Sigmoid colon (tissue), 7 donors: ENCODE measurements around the gene CPSF4. TPM values are rescaled to one million over a fixed set of nuclear protein-coding genes. Genes with fewer than 3 reads are reported as not detected.
"Not testable (repeated sequence)": the region's sequence is repeated elsewhere in the genome, so short reads cannot be mapped to it uniquely, and the experiment has no call there.

Experiments used
- DNase-seq: peaks from one replicate; pipeline ENCODE4 v3.0.0-alpha.2; 2019
- H3K27ac ChIP-seq, 4 donors: fragments of 200-600 bp; sonication (generic); one replicate each; pipeline ENCODE4 v1.5.1; 2016 to 2019; ENCODE audit warnings: mild to moderate bottlenecking in 1 of 4
- H3K27me3 ChIP-seq, 3 donors: fragments of 200-600 bp; sonication (generic); one replicate each; pipeline ENCODE4 v1.5.1; 2019; ENCODE audit warnings: mild to moderate bottlenecking in 1 of 3
- H3K36me3 ChIP-seq, 4 donors: fragments of 200-600 bp; sonication (generic); one replicate each; pipeline ENCODE4 v1.5.1; 2016 to 2019
- H3K4me1 ChIP-seq, 4 donors: fragments of 200-600 bp; sonication (generic); one replicate each; pipeline ENCODE4 v1.5.1; 2017 to 2019
- H3K4me3 ChIP-seq, 4 donors: fragments of 200-600 bp; sonication (generic); one replicate each; pipeline ENCODE4 v1.5.1; 2017 to 2019; ENCODE audit warnings: mild to moderate bottlenecking in 2 of 4, moderate library complexity in 1 of 4
- H3K9me3 ChIP-seq, 4 donors: fragments of 200-600 bp in 3 of 4; sonication (generic) in 3 of 4; one replicate each; pipeline versions ENCODE4 v1.5.1 to v1.6.1; 2013 to 2019
- CTCF ChIP-seq, 4 experiments: fragments of 450-650 bp in 3 of 4; fragments of 200-600 bp in 1 of 4; IDR thresholded peaks; one replicate each; pipeline ENCODE4 v1.5.1; 2016 to 2019; ENCODE audit warnings: antibody characterized with exemption in 4 of 4, mild to moderate bottlenecking in 3 of 4, moderate library complexity in 2 of 4
- EP300 ChIP-seq, 4 donors: sonication (generic); formaldehyde crosslinking; IDR thresholded peaks; one replicate each; pipeline ENCODE4 v1.6.1; 2017; ENCODE audit warnings: antibody characterized with exemption in 4 of 4
- POLR2A ChIP-seq, 2 donors: fragments of 450-650 bp; IDR thresholded peaks; one replicate each; pipeline ENCODE4 v1.6.1; 2016; ENCODE audit warnings: antibody characterized with exemption in 2 of 2, mild to moderate bottlenecking in 2 of 2, moderate library complexity in 2 of 2
- POLR2AphosphoS5 ChIP-seq, 4 donors: sonication (generic); formaldehyde crosslinking; IDR thresholded peaks; one replicate each; pipeline ENCODE4 v1.6.1; 2017; ENCODE audit warnings: antibody characterized with exemption in 4 of 4
- WGBS, 2 donors: extraction: QIAGEN DNeasy Blood & Tissue Kit; methylation state at CpG; one replicate each; pipeline ENCODE4 v1.1.7; 2013; 5-methylcytosine and 5-hydroxymethylcytosine counted together
- intact Hi-C: fragments of 100-400 bp; cut with DNase I; formaldehyde crosslinking; loops from one replicate; pipeline ENCODE4 v1.15.1; 2023
- polyA plus RNA-seq, 3 donors: library from polyadenylated mRNA; stranded (reverse); fragments of 200-250 nt; gene quantifications; one replicate each; pipeline ENCODE4 v1.2.3, GENCODE V29; 2013
- total RNA-seq, 4 donors: library from RNA; depleted of rRNA; stranded (reverse); fragments of >200 nt; gene quantifications; one replicate each; pipeline ENCODE4 v1.1.0, GENCODE V29; 2016
- donor health status: healthy with polysubstance abuse.
- donor health status: Bipolar disorder and iron deficiency.
- donor health status: healthy.

The CPSF4 gene
- total and polyA plus RNA-seq, 7 donors = 12.7 to 32.3 (median 28.0) TPM

- H3K27me3 ChIP-seq = no peaks in the 10 kb centered on the region
- peak overlapping the region; percentile 95 to 99 (median 96) for H3K27ac ChIP-seq
- H3K4me1 ChIP-seq = peaks cover 0 to 45% (median 43%) of the 10 kb centered on the region in 4 donors
- peak overlapping the region; percentile 80 to 99 (median 96) for H3K4me3 ChIP-seq
- 27 to 37% methylated on average over 3 of the region's 3 CpGs for WGBS, 2 donors
- DNase-seq = no peak
- peaks cover 0 to 47% (median 30%) of the 10 kb centered on the region in 4 donors for H3K36me3 ChIP-seq
- no peak for TF ChIP-seq CTCF (IDR thresholded peaks at IDR 0.05)
- TF ChIP-seq POLR2A (IDR thresholded peaks at IDR 0.05) = no peak
- H3K9me3 ChIP-seq = no peaks in the 10 kb centered on the region
- intact Hi-C loops = loop anchor here (2.0 to 5.0 kb wide), 2 partner anchors 267 to 1832 kb away; no protein-coding TSS in a partner anchor
Observed at GRCh38 chr7:99409806-99410205, 28.9 kb upstream of the CPSF4 start.

- Histone ChIP-seq H3K9me3 (no peaks in the 10 kb centered on the region), H3K27ac (no peak overlapping the region), H3K4me1 (peaks cover 0 to 39% (median 36%) of the 10 kb centered on the region in 4 donors), H3K36me3 (peaks cover 0 to 55% (median 34%) of the 10 kb centered on the region in 4 donors), H3K27me3 (no peaks in the 10 kb centered on the region), H3K4me3 (no peak overlapping the region)
- TF ChIP-seq EP300 (IDR thresholded peaks at IDR 0.05) = no peak
- TF ChIP-seq CTCF (IDR thresholded peaks at IDR 0.05) = no peak
- TF ChIP-seq POLR2A (IDR thresholded peaks at IDR 0.05) = no peak
- TF ChIP-seq POLR2AphosphoS5 (IDR thresholded peaks at IDR 0.05) = no peak
- intact Hi-C loops = no loop called here
- WGBS, 2 donors = 93 to 96% methylated on average over 2 of the region's 2 CpGs
- DNase-seq = no peak
Observed at GRCh38 chr7:99410635-99411034, 28.1 kb upstream of the CPSF4 start.

GRCh38 chr7:99415513-99416127, 23.1 kb upstream of the CPSF4 start:
- intact Hi-C loops, H3K4me3 ChIP-seq, H3K27ac ChIP-seq, H3K9me3 ChIP-seq, H3K4me1 ChIP-seq, H3K27me3 ChIP-seq: not testable (repeated sequence)
- TF ChIP-seq CTCF (IDR thresholded peaks at IDR 0.05) (peak; percentile 19 to 64 (median 43)), POLR2AphosphoS5 (IDR thresholded peaks at IDR 0.05) (peak in 1 of 4 donors; percentile 21)
- 49 to 75% methylated on average over 17 of the region's 17 CpGs for WGBS, 2 donors
- DNase-seq = peak; percentile 80
- peaks cover 48 to 99% (median 76%) of the 10 kb centered on the region in 4 donors for H3K36me3 ChIP-seq

- H3K4me1 ChIP-seq = no peaks in the 10 kb centered on the region
- H3K27me3 ChIP-seq = no peaks in the 10 kb centered on the region
- no peak overlapping the region for H3K27ac ChIP-seq
- TF ChIP-seq POLR2AphosphoS5 (IDR thresholded peaks at IDR 0.05) (no peak), CTCF (IDR thresholded peaks at IDR 0.05) (no peak), POLR2A (IDR thresholded peaks at IDR 0.05) (no peak)
- intact Hi-C loops = no loop called here
- 95 to 96% methylated on average over 9 of the region's 9 CpGs for WGBS, 2 donors
- DNase-seq = no peak
- no peaks in the 10 kb centered on the region for H3K9me3 ChIP-seq
- H3K36me3 ChIP-seq = peaks cover 48 to 95% (median 62%) of the 10 kb centered on the region in 4 donors
- no peak overlapping the region for H3K4me3 ChIP-seq
Observed at GRCh38 chr7:99418260-99418659, 20.5 kb upstream of the CPSF4 start.
